Neural progenitor cell (in vitro differentiated cells): ENCODE data around the gene MAPRE2.

Experiments used
- CTCF ChIP-seq: fragments of 200-600 bp; sonication (generic); IDR thresholded peaks from 2 replicates; pipeline ENCODE4 v1.5.1; 2017; ENCODE audit warnings: antibody characterized with exemption, mild to moderate bottlenecking
- EZH2 ChIP-seq: fragments of 200-600 bp; sonication (generic); IDR thresholded peaks from 2 replicates; pipeline ENCODE4 v1.6.1; 2017; ENCODE audit warnings: antibody characterized with exemption, mild to moderate bottlenecking, moderate library complexity
- EZH2phosphoT487 ChIP-seq: fragments of 200-600 bp; sonication (generic); IDR thresholded peaks from 2 replicates; pipeline ENCODE4 v1.6.1; 2017; ENCODE audit warnings: antibody characterized with exemption

DNA sequence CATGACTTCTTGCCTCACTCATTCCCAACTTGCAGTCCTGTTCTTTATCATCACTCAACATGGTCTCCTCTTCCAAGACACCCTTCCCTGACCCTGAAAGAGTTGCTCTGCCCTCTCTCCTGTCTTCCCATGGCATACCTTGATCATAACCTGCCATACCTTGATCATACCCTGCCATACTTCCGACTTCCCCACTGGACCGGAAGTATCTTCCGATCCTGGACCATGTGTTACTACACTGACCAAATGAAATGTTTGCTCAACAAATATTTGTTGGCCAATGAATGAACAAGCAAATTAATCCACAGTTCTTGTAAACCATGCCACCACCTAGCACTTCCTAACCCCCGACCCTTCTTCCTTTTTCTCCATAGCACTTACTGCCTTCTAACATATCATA is 138.7 kb downstream of the MAPRE2 start:
- no peak for TF ChIP-seq EZH2
- TF ChIP-seq CTCF, result no peak
- TF ChIP-seq EZH2phosphoT487, result no peak
